HG02678 (cell line): Measurements from ENCODE around the gene SEC61A2.
"Not testable (repeated sequence)": the region's sequence is repeated elsewhere in the genome, so short reads cannot be mapped to it uniquely, and the experiment has no call there.

Experiments
- ATAC-seq: cut with Tn5 transposase; IDR thresholded peaks from one replicate; pipeline ENCODE4 v1.9.1; 2021; ENCODE audit warnings: mild to moderate bottlenecking, moderate library complexity; ENCODE audit not compliant: unreplicated experiment

The SEC61A2 gene

DNA sequence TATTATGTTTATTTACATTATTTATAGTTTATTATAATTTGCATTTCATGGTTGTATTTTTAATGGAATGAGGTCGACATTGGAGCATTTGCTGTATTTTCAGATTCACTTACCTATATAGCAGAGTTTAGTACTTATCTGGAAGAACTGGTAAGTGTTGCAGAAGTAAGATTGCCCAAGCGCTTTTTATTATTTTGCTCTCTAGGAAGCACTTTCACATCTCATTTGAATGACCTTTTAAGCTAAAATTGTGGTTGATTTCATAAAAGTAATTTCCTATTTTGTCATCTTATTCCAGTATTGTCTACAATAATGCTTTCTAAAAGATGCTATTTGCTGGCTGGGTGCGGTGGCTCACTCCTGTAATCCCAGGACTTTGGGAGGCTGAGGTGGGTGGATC, 28.6 kb downstream of the SEC61A2 start:
- ATAC-seq = no peak

DNA sequence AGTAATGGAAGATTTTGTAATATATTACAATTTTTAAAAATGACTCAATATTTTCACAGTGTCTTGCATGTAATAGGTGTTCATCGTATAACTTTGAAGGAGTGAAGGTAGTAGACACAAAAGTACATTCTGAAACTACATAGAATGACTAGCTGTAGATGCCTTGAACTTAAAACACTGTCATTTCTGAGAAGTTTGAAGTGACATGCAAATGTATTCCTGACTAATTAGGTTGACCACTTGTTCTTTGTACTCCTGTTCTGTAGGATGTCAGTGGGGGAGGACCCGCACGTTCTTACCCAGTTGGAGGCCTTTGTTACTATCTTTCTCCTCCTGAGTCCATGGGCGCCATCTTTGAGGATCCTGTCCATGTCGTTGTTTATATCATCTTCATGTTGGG, 31.2 kb downstream of the SEC61A2 start:
- no peak for ATAC-seq

DNA sequence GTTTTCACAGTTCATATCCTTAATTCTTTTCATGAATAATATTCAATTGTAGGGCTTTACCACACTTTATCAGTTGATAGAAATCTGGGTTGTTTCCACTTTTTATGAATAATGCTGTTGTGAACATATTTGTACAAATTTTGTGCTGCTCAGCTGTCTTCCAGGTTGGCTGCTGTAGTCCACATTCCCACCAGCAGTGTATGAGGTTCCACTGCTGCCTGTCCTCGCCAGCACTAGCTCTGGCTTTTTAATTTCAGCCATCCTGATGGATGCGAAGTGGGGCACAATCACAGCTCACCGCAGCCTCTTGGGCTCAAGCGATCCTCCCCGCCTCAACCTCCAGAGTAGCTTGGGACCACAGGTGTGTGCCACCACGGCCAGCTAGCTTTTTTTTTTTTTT, 33.5 kb downstream of the SEC61A2 start:
- ATAC-seq = no peak

DNA sequence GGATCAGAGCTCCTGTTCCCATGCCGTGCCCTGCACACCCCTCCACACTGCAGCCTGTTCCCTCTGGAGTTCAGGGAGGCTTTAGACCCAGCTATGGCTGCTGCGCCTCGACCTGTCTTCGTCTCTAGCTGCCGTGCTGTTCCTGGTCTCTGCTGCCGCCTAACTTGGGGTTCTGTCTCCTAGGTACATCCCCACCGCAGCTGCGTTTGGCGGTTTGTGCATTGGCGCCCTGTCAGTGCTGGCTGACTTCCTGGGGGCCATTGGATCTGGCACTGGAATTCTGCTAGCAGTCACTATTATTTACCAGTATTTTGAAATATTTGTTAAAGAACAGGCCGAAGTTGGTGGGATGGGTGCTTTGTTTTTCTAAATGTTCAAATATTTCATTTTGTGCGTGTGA, 34.6 kb downstream of the SEC61A2 start:
- ATAC-seq = no peak

DNA sequence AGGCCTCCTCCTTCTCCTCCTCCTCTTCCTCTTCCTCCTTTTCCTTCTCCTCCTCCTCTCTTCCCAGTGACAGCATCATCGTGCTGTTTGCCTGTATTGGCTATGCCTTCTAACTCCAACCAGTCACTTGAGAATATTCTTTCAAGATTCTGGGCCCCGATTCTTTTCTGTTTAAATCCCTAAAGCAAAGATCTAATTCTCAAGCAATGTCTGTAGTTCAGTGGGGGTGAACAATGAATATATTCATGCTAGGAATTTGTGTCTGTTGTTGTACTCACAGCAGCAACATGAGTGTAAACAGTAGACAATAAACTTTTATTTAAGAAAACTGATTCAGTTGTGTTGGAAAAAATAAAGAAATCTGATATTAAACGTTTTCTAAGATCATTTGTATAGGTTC, 35.6 kb downstream of the SEC61A2 start:
- ATAC-seq = no peak

DNA sequence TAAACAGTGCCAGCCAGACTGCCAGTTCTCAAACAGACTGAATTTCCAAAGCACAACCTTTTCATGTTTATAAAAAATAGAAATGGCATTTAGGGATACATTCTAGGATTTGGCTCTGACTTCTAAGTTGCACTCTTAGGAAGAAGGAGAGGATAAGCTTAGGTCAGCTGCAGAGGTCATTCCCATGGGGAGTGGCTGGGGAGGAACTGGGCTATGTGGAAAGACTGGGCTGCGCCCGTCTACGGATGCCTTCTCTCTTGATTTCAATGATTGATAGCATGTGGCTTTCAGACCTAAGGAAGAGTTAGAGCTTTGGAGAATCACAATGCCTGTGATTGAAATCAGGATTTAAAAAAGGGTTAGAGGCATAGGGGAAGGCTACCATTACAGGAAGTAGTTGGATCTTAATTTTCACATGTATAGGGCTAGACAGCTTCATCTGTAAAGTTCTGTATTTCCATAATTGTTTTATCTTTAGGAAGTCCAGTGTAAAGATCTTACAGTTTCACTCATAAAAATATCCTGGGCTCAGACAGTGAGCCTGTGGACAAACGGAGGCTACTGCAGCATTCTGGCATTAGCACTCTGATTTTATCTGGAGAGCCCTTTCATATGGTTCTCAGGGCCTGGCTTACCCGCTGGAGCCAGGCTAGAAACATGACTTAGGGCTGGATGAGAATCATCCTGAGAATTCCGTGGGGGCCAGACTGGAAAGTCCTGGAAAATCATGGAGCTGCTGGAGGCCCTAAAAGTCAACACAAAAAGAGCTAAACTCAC, 36.7 kb downstream of the SEC61A2 start:
- ATAC-seq = no peak

DNA sequence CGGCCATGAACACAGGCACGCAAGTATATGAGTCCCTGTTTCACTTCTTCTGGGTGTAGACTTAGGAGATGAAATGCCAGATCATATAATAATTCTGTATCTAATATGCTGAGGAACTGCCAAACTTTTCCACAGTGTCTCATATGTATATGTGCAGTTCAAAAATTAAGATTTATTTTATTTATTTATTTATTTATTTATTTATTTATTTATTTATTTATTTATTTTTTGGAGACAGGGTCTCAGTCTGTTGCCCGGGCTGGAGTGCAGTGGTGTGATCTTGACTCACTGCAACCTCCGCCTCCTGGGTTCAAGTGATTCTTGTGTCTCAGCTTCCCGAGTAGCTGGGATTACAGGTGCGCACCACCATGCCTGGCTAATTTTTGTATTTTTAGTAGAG, 42.0 kb downstream of the SEC61A2 start:
- ATAC-seq = not testable (repeated sequence)

DNA sequence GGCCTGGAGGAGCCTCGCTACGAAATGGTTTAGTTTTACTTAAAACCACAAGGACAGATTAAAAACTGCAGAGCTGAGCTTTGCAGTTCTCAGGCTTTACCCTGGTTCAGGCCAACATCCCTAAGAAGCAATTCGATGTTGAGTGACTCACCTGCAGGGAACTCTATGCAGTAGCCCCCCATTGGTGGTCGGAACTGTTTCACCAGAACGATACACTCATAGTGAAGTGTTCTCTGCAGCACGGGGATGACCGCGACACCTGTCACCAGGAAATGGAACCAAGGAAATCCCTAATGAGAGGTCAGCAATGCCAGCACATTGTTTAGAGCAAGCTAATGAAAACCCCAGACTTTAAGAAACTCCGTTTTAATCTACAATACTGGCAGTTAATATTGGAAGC, 48.2 kb downstream of the SEC61A2 start:
- ATAC-seq = no peak

DNA sequence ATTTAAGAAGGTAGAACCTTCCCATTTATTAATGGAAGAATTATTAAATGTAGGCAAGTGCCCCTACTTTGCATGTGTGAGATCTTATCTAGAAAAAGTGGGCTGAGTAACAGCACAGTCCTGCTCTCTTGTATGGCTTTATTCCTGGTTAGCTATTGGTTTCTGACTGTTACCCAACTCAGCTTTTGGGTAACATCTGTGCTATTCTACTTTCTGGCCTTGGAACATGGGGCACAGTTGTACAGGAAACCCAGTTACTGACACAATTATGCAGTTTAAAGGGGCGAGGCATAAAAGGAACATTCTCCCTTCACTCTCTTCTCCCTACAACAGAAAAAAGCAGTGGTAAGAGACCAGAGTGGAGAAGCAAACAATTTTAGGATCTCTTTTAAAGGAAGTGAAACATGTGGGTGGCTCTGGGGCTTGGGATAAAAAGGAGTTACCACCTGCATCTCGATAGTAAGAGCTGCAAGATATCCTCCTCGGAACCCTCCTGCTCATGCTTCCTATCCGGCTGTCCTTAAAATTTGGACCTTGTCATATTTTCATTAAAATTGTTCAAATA, 50.2 kb downstream of the SEC61A2 start:
- ATAC-seq = no peak

DNA sequence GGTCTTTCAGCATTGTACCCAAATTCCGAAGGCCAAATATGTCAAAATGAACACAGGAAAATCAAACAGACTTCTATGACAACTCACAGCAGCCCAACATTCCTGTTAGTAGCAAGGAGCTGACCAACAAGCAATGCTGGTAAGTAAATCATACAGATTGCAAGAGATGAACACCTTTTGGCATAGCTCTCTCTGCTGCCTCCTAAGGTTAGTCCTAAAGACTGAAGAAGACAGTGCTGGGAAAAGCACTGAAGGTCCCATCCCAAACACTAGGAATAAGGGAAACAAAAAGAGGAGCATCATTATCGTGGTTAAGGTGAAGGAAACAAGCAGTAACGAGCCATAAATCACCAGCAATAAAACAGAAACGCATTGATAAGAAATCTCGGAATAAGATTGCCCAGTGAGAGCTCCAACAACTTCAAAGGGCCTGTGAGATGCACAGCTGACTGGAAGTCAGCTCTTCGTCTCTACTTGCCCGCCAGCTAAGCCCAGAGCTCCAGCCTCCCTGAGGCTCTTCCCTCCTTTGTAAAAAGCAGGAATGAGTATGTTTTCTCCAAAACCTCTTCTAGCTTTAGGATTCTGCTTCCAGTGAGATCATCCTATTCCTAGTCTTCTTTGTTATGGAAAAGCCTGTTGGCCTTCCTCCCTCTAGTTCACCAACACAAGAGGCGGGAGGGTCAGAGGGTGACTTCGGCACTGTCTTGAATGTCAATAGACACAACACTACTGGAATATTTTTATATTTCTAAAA, 50.9 kb downstream of the SEC61A2 start:
- no peak for ATAC-seq

DNA sequence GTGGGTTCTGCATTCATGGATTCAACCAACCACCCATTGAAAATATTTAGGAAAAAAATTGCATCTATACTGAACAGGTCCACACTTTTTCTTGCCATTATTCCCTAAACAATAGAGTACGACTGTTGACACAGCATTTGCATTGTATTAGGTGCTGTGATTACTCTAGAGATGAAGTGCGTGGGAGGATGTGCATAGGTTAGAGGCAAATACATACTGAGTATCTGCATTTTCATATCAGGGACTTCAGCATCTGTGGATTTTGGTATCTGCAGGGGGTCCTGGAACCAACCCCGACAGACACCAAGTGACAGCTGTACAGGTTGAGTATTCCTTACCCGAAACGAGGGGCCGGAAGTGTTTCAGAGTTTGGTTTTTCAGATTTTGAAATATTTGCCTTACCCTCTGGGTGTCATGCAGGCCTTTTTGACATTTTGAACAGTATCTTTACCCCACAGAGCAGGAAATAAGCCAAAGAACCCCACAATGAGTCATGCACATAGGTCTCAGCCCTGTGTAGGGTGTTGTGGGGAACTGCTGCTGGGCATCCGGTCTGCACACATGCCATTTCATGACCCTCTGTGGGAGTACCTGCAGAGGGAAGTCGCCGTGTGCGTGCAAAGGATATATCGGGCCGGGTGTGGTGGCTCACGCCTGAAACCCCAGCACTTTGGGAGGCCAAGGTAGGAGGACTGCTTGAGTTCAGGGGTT, 51.7 kb downstream of the SEC61A2 start:
- ATAC-seq = no peak

DNA sequence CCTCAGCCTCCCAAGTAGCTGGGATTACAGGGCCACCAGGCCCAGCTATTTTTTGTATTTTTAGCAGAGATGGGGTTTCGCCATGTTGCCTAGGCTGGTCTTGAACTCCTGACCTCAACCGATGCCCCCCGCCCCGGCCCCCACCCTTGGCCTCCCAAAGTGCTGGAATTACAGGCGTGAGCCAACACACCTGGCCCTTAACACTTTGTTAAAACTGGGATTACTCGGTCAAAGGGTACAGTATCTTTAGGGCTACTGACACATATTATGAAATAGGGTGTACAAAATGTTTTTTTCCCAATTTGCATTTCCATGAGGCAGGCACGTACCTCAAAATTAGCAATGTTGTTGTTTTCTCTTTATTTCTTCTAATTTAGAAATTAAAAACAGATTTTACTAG, 54.7 kb downstream of the SEC61A2 start:
- ATAC-seq = no peak

DNA sequence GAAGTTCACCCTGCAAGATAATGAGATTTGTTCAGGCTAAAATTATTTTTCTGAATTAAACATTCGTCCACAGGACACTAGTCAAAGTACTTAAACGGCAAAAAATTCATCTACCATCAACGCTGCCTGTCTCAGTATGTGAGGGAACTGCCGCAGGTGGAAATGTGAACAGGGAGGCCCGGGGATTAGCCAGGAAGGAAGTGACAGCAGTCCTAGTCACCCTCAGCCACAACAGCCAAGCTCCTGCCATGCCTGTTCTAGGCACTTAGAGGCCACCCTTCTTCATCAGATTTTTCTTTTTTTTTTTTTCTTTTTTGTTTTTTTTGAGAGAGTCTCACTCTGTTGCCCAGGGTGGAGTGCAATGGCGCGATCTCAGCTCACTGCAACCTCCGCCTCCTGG, 56.8 kb downstream of the SEC61A2 start:
- no peak for ATAC-seq

DNA sequence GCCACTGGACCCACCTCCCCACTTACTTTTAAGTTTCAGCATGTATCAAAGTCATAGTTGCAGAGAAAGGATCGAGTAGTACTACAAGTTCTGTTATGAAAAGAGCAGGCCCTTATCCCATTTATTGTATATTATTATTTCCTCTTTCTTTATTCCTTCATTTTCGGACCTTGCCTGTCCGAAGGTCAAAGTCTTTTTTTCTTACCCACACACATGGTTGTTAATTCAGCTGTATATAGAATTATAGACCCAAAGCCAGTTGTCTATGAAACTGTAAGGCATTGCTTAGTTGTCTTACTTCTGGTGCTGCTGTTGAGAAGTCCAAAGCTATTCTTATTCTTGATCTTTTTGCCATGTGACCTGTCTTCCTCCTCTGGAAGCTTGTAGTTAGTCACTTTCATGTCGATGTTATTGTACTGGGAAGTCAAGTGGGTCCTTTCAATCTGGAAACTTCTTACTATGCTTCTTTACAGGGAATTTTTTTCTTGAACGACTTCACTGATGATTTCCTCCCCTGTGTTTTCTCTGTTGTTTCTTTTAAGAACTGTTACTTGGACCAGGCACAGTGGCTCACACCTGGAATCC, 57.9 kb downstream of the SEC61A2 start:
- no peak for ATAC-seq

DNA sequence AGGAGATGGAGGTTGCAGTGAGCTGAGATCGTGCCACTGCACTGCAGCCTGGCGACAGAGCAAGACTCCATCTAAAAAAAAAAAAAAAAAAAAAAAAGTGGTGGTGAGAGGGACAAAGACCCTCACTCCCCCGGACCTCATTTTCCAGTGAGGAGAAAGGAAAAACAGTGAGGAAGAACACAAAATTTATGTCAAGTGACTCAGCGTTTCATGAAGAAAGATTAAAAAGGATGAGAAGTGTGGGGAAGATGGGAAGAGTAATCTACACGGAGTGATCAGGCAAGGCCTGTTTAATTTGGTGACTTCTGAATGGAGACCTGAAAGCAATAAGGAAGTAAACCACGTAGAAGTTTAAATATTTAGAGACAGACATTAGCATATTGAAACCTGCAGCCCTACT, 59.2 kb downstream of the SEC61A2 start:
- no peak for ATAC-seq

DNA sequence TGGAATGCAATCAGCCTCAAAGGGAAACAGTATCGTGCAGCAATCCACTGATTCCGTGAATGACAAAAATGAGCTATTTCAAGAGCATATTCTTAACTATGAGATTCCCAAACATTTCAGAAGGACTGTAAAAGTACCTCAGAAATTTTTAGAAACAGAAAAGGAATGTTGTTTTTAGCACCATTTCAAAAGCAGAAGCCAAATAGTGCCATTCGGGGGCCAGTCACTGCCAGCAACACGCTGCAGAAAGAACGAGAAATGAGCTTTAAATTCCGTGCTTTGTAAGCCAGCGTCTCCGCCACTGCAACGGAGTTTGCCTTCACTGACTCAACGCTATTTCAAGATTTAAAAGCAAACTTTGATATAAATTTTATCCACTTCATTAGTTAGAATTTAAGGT, 59.9 kb downstream of the SEC61A2 start:
- ATAC-seq = no peak

DNA sequence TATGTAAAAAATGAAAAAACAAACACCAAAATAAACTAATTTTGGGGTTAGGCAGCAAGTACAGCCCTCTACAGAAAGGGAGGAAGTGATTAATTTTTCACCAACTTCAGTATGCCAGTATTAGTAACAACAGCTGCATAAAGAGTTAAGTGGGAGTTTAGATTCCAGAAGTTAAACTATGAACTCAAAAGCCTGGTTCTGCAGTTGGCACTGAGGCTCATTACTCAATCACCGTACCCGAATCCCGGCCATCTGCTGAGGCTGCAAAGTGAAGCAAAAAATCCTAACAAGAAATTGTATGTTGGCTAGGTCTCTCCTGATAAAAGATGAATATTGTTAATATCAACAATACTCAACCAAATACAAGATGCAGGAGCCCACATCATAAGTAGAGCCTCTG, 62.2 kb downstream of the SEC61A2 start:
- ATAC-seq = no peak

DNA sequence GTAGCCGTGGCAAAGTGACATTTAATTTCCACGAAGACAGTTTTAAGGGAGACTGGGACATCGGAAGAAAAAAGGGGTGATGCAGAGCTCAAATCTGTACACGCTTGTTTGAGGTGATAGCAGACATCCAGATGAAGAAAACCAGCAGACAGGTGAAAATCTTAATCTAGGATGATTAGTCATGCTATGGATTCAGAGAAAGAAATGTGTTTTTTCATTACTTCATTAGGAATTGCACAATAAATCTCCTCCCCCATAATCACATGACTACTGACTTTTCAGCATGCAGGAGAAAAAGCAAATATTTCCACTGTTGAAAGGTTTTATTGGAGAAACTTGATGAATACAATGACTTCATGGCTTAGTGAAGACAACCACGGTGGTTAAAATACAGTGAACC, 63.7 kb downstream of the SEC61A2 start:
- no peak for ATAC-seq

DNA sequence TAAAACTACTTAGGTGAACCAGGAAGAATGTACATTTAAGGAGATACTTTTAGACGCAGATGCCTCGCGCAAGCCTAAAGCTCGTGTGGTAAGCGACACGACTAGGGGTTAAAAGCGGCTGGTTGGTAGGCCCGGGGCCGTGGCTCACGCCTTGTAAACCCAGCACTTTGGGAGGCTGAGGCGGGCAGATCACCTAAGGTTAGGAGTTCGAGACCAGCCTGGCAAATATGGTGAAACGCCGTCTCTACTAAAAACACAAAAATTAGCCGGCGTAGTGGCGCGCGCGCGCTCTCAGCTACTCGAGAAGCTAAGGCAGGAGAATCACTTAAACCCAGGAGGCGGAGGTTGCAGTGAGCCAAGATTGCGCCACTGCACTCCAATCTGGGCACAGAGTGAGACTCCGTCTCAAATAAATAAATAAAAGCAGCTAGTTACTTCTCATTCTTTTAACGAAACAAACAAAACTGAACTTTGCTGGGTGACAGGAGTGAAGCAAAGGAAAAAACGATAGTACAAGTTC, 65.3 kb downstream of the SEC61A2 start:
- no peak for ATAC-seq

DNA sequence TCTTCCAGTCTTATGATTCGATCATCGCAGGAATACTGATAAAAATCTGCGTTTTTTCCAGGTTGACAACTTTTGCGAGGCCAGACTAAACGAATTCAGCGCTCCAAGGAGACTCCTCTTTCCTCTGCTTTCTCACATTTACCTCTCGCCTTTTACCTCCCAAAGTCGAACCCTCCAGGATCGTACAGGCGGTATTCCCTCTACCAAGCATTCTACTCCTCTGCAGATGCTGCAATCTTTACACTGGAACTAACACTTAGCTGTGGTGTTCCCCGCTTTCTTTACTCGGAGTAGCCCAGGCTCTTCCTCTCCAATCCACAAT, 65.8 kb downstream of the SEC61A2 start:
- ATAC-seq = no peak
